Effector memory CD4-positive, alpha-beta T cell (primary cell): ENCODE measurements around the gene MACROD2.

ENCODE experiments used
- DNase-seq, 3 donors: peaks; one replicate each; pipeline ENCODE4 v3.0.0-alpha.2; 2020
- H3K27ac ChIP-seq: 2 replicates; pipeline ENCODE4 v1.7.0; 2013; ENCODE audit warnings: mild to moderate bottlenecking, low read length, moderate library complexity; ENCODE audit not compliant: insufficient read depth, poor library complexity, severe bottlenecking
- H3K27me3 ChIP-seq: replicated peaks from 2 replicates; pipeline ENCODE4 v1.7.0; 2013; ENCODE audit warnings: mild to moderate bottlenecking, low read length; ENCODE audit not compliant: insufficient read depth, control insufficient read depth, poor library complexity, severe bottlenecking
- H3K36me3 ChIP-seq: 2 replicates; pipeline ENCODE4 v1.7.0; 2013; ENCODE audit warnings: mild to moderate bottlenecking, low read length, moderate library complexity; ENCODE audit not compliant: control insufficient read depth, insufficient read depth
- H3K4me1 ChIP-seq: 2 replicates; pipeline ENCODE4 v1.7.0; 2013; ENCODE audit warnings: low read length, mild to moderate bottlenecking; ENCODE audit not compliant: control insufficient read depth, insufficient read depth, poor library complexity, severe bottlenecking
- H3K4me3 ChIP-seq: 2 replicates; pipeline ENCODE4 v1.7.0; 2013; ENCODE audit warnings: low read length, low read depth, mild to moderate bottlenecking; ENCODE audit not compliant: insufficient read depth, poor library complexity, severe bottlenecking
- H3K9me3 ChIP-seq: 2 replicates; pipeline ENCODE4 v1.7.0; 2013; ENCODE audit warnings: mild to moderate bottlenecking, low read length, moderate library complexity; ENCODE audit not compliant: control insufficient read depth

The MACROD2 gene

GRCh38 chr20:14845199-14846160 lies 850.2 kb downstream of the MACROD2 start:
- Histone ChIP-seq H3K4me1 (no peaks in the 10 kb centered on the region), H3K27me3 (no peaks in the 10 kb centered on the region), H3K27ac (no peak overlapping the region), H3K4me3 (no peak overlapping the region), H3K36me3 (no peaks in the 10 kb centered on the region), H3K9me3 (no peaks in the 10 kb centered on the region)
- DNase-seq, result no peak

GRCh38 chr20:14848806-14849205 lies 853.5 kb downstream of the MACROD2 start:
- no peaks in the 10 kb centered on the region for H3K27me3 ChIP-seq
- no peak overlapping the region for H3K4me3 ChIP-seq
- H3K4me1 ChIP-seq, result no peaks in the 10 kb centered on the region
- no peaks in the 10 kb centered on the region for H3K9me3 ChIP-seq
- H3K36me3 ChIP-seq, result no peaks in the 10 kb centered on the region
- H3K27ac ChIP-seq, result no peak overlapping the region
- no peak for DNase-seq

GRCh38 chr20:14853079-14853478 lies 857.8 kb downstream of the MACROD2 start:
- no peaks in the 10 kb centered on the region for H3K4me1 ChIP-seq
- DNase-seq, result no peak
- no peak overlapping the region for H3K4me3 ChIP-seq
- no peaks in the 10 kb centered on the region for H3K9me3 ChIP-seq
- no peaks in the 10 kb centered on the region for H3K36me3 ChIP-seq
- no peaks in the 10 kb centered on the region for H3K27me3 ChIP-seq
- no peak overlapping the region for H3K27ac ChIP-seq

- Histone ChIP-seq H3K4me1 (no peaks in the 10 kb centered on the region), H3K27ac (no peak overlapping the region), H3K9me3 (no peaks in the 10 kb centered on the region), H3K36me3 (no peaks in the 10 kb centered on the region), H3K27me3 (no peaks in the 10 kb centered on the region), H3K4me3 (no peak overlapping the region)
- DNase-seq, result no peak
These were observed 859.9 kb downstream of the MACROD2 start for GRCh38 chr20:14855171-14855570.

- H3K9me3 ChIP-seq, result no peaks in the 10 kb centered on the region
- H3K27me3 ChIP-seq, result no peaks in the 10 kb centered on the region
- H3K27ac ChIP-seq, result no peak overlapping the region
- no peaks in the 10 kb centered on the region for H3K4me1 ChIP-seq
- H3K36me3 ChIP-seq, result no peaks in the 10 kb centered on the region
- H3K4me3 ChIP-seq, result no peak overlapping the region
- DNase-seq, result no peak
These were observed 864.3 kb downstream of the MACROD2 start for GRCh38 chr20:14859627-14860026.

- Histone ChIP-seq H3K4me3 (no peak overlapping the region), H3K4me1 (no peaks in the 10 kb centered on the region), H3K36me3 (no peaks in the 10 kb centered on the region), H3K9me3 (no peaks in the 10 kb centered on the region), H3K27ac (no peak overlapping the region), H3K27me3 (no peaks in the 10 kb centered on the region)
- no peak for DNase-seq
These were observed 865.1 kb downstream of the MACROD2 start for GRCh38 chr20:14860410-14860814.

GRCh38 chr20:14861028-14861699 lies 865.8 kb downstream of the MACROD2 start:
- Histone ChIP-seq H3K9me3 (no peaks in the 10 kb centered on the region), H3K36me3 (no peaks in the 10 kb centered on the region), H3K4me3 (no peak overlapping the region), H3K4me1 (no peaks in the 10 kb centered on the region), H3K27ac (no peak overlapping the region), H3K27me3 (no peaks in the 10 kb centered on the region)
- DNase-seq, result no peak

GRCh38 chr20:14865169-14865568 lies 869.9 kb downstream of the MACROD2 start:
- H3K4me1 ChIP-seq, result no peaks in the 10 kb centered on the region
- H3K27ac ChIP-seq, result no peak overlapping the region
- no peaks in the 10 kb centered on the region for H3K9me3 ChIP-seq
- H3K4me3 ChIP-seq, result no peak overlapping the region
- no peak for DNase-seq
- no peaks in the 10 kb centered on the region for H3K27me3 ChIP-seq
- H3K36me3 ChIP-seq, result no peaks in the 10 kb centered on the region

GRCh38 chr20:14865731-14866130 lies 870.4 kb downstream of the MACROD2 start:
- Histone ChIP-seq H3K27ac (no peak overlapping the region), H3K27me3 (no peaks in the 10 kb centered on the region), H3K9me3 (no peaks in the 10 kb centered on the region), H3K4me3 (no peak overlapping the region), H3K36me3 (no peaks in the 10 kb centered on the region), H3K4me1 (no peaks in the 10 kb centered on the region)
- DNase-seq, result no peak

GRCh38 chr20:14866841-14867514 lies 871.7 kb downstream of the MACROD2 start:
- no peaks in the 10 kb centered on the region for H3K27me3 ChIP-seq
- no peaks in the 10 kb centered on the region for H3K9me3 ChIP-seq
- H3K4me1 ChIP-seq, result no peaks in the 10 kb centered on the region
- H3K36me3 ChIP-seq, result no peaks in the 10 kb centered on the region
- DNase-seq, result no peak
- H3K4me3 ChIP-seq, result no peak overlapping the region
- H3K27ac ChIP-seq, result no peak overlapping the region
